Measurements from ENCODE around the gene TAGLN.

- TF ChIP-seq CTCF (IDR thresholded peaks at IDR 0.05 in 8 of 11, conservative IDR thresholded peaks at IDR 0.05 in 3 of 11) (no peak), POLR2AphosphoS5 (IDR thresholded peaks at IDR 0.05) (no peak), POLR2A (IDR thresholded peaks at IDR 0.05) (no peak)
Observed at GRCh38 chr11:117248341-117248740, 49.2 kb downstream of the TAGLN start.
